Measurements from ENCODE around the gene MEF2C.

Gene MEF2C

DNA sequence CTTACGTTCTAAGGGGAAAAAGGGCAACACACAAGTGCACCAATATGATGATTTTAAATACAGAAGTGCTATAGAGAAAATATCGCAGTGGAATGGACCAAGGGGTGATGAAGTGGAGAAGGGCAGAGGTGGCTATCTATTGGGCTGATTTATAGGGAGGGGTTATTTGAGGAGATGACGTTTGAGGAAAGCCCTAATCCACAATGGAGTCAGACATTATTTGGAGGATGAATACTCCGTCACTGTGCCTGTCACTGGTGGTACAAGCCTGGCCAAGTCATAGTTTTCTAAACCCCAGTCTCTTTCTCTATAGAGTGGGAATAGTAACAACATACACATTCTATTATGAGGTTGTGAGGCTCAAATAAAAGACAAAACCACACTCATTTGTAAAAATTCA lies 48.5 kb downstream of the MEF2C start:
- DNase-seq (ENCODE audit: low read depth), result no peak
- H3K4me3 ChIP-seq (ENCODE audit: low read depth, low read length), result no peak overlapping the region

GRCh38 chr5:88834131-88834462 lies 48.9 kb downstream of the MEF2C start:
- no peak for DNase-seq (ENCODE audit: low read depth)
- H3K4me3 ChIP-seq (ENCODE audit: low read depth, low read length), result no peak overlapping the region

GRCh38 chr5:88833371-88834130 lies 49.4 kb downstream of the MEF2C start:
- DNase-seq (ENCODE audit: low read depth), result peak; percentile 45
- no peak overlapping the region for H3K4me3 ChIP-seq (ENCODE audit: low read depth, low read length)

GRCh38 chr5:88831816-88832215 lies 51.2 kb downstream of the MEF2C start:
- no peak overlapping the region for H3K4me3 ChIP-seq (ENCODE audit: low read depth, low read length)
- DNase-seq (ENCODE audit: low read depth), result no peak

GRCh38 chr5:88830567-88830966 lies 52.4 kb downstream of the MEF2C start:
- no peak overlapping the region for H3K4me3 ChIP-seq (ENCODE audit: low read depth, low read length)
- DNase-seq (ENCODE audit: low read depth), result no peak

DNA sequence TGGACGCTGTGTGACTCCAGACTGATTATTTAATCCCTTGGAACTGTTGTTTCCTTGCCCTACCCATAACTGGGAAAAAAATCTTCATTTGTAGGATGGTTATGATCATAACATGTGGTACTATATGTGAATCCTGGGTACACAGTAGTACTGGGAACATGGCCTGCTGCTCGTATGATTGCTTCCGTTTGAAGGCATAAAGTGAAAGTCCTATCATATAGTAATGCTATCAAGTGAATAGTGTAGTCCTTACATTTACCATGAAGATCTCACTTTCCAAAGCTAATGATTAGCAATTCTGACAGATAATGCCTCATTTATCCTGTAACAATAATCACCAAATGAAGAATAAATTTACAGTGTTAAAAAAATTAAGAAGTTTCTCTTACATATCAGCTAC lies 53.2 kb downstream of the MEF2C start:
- H3K4me3 ChIP-seq (ENCODE audit: low read depth, low read length), result no peak overlapping the region
- no peak for DNase-seq (ENCODE audit: low read depth)

DNA sequence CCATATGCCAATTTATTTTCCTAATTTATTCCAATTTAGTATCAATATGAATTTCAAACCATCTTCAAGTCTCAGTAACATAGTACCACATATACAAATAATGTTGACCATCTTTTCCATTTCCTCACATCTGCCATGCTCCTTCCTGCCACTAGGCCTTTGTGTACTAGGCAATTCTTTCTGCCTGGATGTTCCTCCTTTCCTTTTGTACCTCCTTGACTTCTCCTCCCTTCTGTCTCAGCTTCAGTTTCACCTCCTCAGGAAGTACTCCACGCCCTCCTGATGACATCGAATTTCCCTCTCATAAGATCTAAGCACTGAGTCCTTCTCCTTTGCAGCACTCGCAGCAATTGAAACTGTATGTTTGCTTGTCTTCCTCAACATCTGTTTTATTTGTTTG lies 53.9 kb downstream of the MEF2C start:
- no peak for DNase-seq (ENCODE audit: low read depth)
- H3K4me3 ChIP-seq (ENCODE audit: low read depth, low read length), result no peak overlapping the region

DNA sequence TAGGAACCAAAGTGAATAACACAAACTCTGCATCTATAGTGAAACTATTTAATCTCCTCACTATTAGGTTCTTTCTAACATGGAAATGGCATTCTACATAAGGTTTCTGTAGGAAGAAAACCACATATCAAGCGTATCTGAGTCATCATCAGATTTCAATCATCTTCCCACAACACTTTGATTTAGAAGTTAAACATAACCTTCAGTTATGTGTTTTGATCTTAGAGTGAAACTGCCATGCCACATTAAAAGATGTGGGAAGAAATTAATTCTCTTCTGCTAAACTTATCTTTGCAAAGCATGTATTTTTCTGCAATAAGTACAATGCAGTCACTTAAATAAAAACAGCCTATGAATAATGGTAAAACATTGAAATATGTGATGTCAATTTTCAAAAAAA lies 55.0 kb downstream of the MEF2C start:
- H3K4me3 ChIP-seq (ENCODE audit: low read depth, low read length), result no peak overlapping the region
- DNase-seq (ENCODE audit: low read depth), result no peak

- DNase-seq (ENCODE audit: low read depth), result peak; percentile 58
- H3K4me3 ChIP-seq (ENCODE audit: low read depth, low read length), result no peak overlapping the region
These were observed 56.1 kb downstream of the MEF2C start for GRCh38 chr5:88826646-88827585.

DNA sequence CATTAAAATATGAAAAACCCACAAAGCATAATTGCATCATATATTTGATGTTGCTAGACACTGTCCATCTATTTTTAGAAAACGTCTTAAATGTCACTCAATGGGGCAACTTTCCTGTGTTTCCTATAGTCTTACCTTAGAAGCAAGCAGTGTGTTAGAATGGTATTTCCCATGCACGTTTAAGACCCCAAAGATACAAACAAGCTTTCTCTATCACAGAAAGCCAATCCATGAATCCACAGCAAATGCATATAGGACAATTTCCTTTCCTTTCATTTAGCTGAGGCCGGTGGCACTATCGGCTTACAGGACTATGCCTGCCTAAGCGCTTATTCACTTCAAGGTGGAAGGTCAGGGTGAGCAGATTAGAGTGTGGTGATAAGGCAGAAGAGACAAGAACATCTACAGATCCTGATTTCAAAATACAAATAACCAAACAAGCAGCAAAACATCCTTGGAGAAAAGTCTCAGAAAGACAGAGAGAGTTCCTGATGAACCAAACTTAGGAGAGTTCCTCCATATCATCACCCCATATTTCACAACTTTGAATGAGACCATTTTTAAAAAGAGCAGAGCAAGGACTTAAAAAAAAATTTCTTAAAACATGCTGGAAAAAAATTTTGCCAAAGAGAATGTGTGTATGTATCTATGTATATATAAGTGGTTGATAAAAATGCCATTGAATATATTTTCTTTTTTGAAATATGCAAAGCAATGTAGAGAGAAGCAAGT lies 57.2 kb downstream of the MEF2C start:
- DNase-seq (ENCODE audit: low read depth), result no peak
- H3K4me3 ChIP-seq (ENCODE audit: low read depth, low read length), result no peak overlapping the region

GRCh38 chr5:88824892-88825583 lies 57.9 kb downstream of the MEF2C start:
- H3K4me3 ChIP-seq (ENCODE audit: low read depth, low read length), result no peak overlapping the region
- DNase-seq (ENCODE audit: low read depth), result peak; percentile 69

- no peak for DNase-seq (ENCODE audit: low read depth)
- no peak overlapping the region for H3K4me3 ChIP-seq (ENCODE audit: low read depth, low read length)
These were observed 58.8 kb downstream of the MEF2C start for GRCh38 chr5:88824141-88824540.

DNA sequence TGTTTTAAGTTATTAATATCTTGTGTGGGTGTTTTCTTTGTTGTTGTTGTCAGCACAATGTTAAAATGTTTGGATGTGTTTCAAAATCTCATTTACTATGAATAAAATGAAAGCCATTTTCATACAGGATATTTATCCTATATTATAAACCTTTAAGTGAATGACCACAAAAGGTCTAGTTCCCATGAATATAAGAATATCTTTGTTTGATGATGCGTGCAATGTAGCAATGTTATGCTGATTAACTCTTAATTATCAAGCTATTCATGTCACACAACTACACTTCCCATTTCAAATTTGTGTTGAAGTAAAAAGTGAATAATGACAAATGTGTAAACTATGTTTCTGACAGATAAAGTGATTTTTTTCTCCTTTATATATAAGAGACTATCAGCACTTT lies 59.8 kb downstream of the MEF2C start:
- H3K4me3 ChIP-seq (ENCODE audit: low read depth, low read length), result no peak overlapping the region
- no peak for DNase-seq (ENCODE audit: low read depth)

GRCh38 chr5:88821161-88821560 lies 61.8 kb downstream of the MEF2C start:
- no peak overlapping the region for H3K4me3 ChIP-seq (ENCODE audit: low read depth, low read length)

DNA sequence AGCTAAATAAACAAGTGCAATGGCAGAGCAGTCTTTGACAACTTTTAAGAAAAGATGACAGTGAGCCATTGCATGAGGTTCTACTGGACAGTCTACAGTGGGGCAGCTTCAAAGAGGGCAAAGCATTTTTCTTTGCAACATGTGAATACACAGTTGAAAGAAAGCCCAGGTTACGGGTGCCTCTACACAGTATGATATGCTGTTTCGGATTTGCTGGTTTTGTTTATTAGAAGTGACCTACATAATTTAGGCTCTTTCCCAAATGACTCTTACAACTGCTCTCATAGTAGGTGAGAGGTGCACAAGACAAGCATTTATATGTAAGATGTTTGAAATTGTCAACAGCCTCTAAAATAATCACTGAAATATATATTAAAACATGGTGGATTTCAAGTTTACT lies 62.4 kb downstream of the MEF2C start:
- no peak overlapping the region for H3K4me3 ChIP-seq (ENCODE audit: low read depth, low read length)
- no peak for DNase-seq (ENCODE audit: low read depth)

More at GRCh38 chr5:88821161-88821560, 61.8 kb downstream of the MEF2C start:
- no peak for DNase-seq (ENCODE audit: low read depth)

GRCh38 chr5:88819301-88819999 lies 63.5 kb downstream of the MEF2C start:
- DNase-seq (ENCODE audit: low read depth), result no peak
- H3K4me3 ChIP-seq (ENCODE audit: low read depth, low read length), result no peak overlapping the region

DNA sequence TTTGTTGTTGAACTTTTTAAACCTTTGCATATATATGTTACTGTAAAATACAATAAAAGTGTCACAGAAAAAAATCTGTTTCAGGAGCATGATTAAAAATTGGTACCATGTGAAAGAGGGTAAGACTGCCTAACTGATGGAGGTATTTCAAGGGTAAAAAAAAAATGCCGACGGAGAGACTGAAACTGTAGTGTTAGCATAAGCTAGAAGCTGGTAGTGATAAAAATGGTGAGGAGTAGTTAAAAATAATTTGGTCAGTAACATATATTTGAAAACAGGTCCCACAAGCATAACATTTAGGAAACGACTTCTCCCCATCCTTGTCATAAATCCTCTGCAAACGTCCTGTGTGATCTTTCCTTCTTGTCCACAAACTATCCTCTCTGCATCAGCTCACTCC lies 64.7 kb downstream of the MEF2C start:
- no peak overlapping the region for H3K4me3 ChIP-seq (ENCODE audit: low read depth, low read length)
- DNase-seq (ENCODE audit: low read depth), result no peak

DNA sequence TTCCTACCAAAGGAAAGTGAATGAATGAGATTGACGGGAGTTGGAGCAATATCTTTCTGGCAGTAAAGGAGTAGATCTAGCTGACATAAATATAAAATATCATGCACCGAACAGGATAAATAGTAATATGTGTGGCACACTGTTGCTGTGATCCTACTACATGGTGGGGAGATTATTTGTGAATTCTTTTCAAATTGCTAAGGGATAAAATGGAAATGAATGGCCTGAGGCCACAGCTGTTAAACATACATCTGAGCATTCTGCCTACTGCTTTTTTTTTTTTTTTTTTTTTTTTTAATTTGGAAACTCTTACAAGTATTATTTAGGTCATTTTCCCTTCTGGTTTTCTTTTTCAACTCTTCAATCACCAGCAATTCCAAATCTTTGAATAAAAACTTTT lies 66.8 kb downstream of the MEF2C start:
- no peak overlapping the region for H3K4me3 ChIP-seq (ENCODE audit: low read depth, low read length)

More for the DNA sequence above, 66.8 kb downstream of the MEF2C start:
- DNase-seq (ENCODE audit: low read depth), result no peak

All from skeletal muscle cell (primary cell).